Measurements from ENCODE around the gene AHCYL2. TPM values are rescaled to one million over a fixed set of nuclear protein-coding genes. Genes with fewer than 3 reads are reported as not detected.
A peak's percentile ranks its signal among the peaks of the same experiment; 100 is the strongest.

The AHCYL2 gene
- total and polyA plus RNA-seq, 4 experiments from 2014 or later, result 8.6 to 16.5 (median 12.1) TPM

- no peaks in the 10 kb centered on the region for H3K9me3 ChIP-seq (ENCODE audit: control insufficient read depth in 1 of 2, low read length in 2 of 2)
- no peaks in the 10 kb centered on the region for H3K27me3 Mint-ChIP-seq
- H3K36me3 Mint-ChIP-seq, result peaks cover 38 to 65% of the 10 kb centered on the region in 2 donors
- no peaks in the 10 kb centered on the region for H3K27me3 ChIP-seq (ENCODE audit: insufficient read depth, low read length)
- intact Hi-C loops (cut with micrococcal nuclease), result no loop called here
- H3K4me3 Mint-ChIP-seq, result no peak overlapping the region
- H3K4me1 Mint-ChIP-seq, result peaks cover 0 to 5% (median 0%) of the 10 kb centered on the region in 4 donors
- no peak overlapping the region for H3K4me3 ChIP-seq (ENCODE audit: low read length in 2 of 2)
- no peak for DNase-seq
- no peak overlapping the region for H3K27ac ChIP-seq (ENCODE audit: low read depth, low read length)
- no peak overlapping the region for H3K27ac Mint-ChIP-seq
- no peaks in the 10 kb centered on the region for H3K9me3 Mint-ChIP-seq
- H3K36me3 ChIP-seq (ENCODE audit: insufficient read depth, low read length), result no peaks in the 10 kb centered on the region
- CTCF ChIA-PET (ENCODE audit: partially characterized antibody), result no interaction called here
- POLR2A ChIA-PET (ENCODE audit: partially characterized antibody), result no interaction called here
- no peaks in the 10 kb centered on the region for H3K4me1 ChIP-seq (ENCODE audit: insufficient read depth, low read length)
These were observed 199.0 kb downstream of the AHCYL2 start for GRCh38 chr7:129423700-129424410.

- Histone ChIP-seq H3K4me1 (ENCODE audit: insufficient read depth, low read length) (no peaks in the 10 kb centered on the region), H3K27me3 (ENCODE audit: insufficient read depth, low read length) (no peaks in the 10 kb centered on the region), H3K27ac (ENCODE audit: low read depth, low read length) (no peak overlapping the region), H3K9me3 (ENCODE audit: control insufficient read depth in 1 of 2, low read length in 2 of 2) (no peaks in the 10 kb centered on the region), H3K36me3 (ENCODE audit: insufficient read depth, low read length) (no peaks in the 10 kb centered on the region), H3K4me3 (ENCODE audit: low read length in 2 of 2) (no peak overlapping the region)
- Mint-ChIP-seq H3K4me1 (peaks cover 0 to 5% (median 0%) of the 10 kb centered on the region in 4 donors), H3K9me3 (no peaks in the 10 kb centered on the region), H3K27me3 (no peaks in the 10 kb centered on the region), H3K4me3 (no peak overlapping the region), H3K27ac (peak overlapping the region in 2 of 7 donors; percentile 14 to 19), H3K36me3 (peaks cover 38 to 57% of the 10 kb centered on the region in 2 donors)
- intact Hi-C loops (cut with micrococcal nuclease), result no loop called here
- ChIA-PET POLR2A (ENCODE audit: partially characterized antibody) (interaction anchor here (1.6 kb wide), 1 partner anchor 8 kb away, joined by 8 read pairs; the partner anchor contains the start of gene STRIP2), CTCF (ENCODE audit: partially characterized antibody) (interaction anchor here (0.6 to 1.0 kb wide), 2 partner anchors 27 to 51 kb away, joined by 3 to 4 read pairs; no protein-coding TSS in a partner anchor)
- no peak for DNase-seq
These were observed 201.7 kb downstream of the AHCYL2 start for GRCh38 chr7:129426482-129426881.

GRCh38 chr7:129427526-129428045 is 202.8 kb downstream of the AHCYL2 start:
- H3K36me3 ChIP-seq (ENCODE audit: insufficient read depth, low read length), result no peaks in the 10 kb centered on the region
- Mint-ChIP-seq H3K4me3 (no peak overlapping the region), H3K4me1 (peaks cover 0 to 5% (median under 1%) of the 10 kb centered on the region in 4 donors), H3K36me3 (peaks cover 36 to 52% of the 10 kb centered on the region in 2 donors), H3K27me3 (no peaks in the 10 kb centered on the region), H3K27ac (no peak overlapping the region), H3K9me3 (no peaks in the 10 kb centered on the region)
- ChIA-PET POLR2A (ENCODE audit: partially characterized antibody) (no interaction called here), CTCF (ENCODE audit: partially characterized antibody) (no interaction called here)
- H3K4me3 ChIP-seq (ENCODE audit: low read length in 2 of 2), result no peak overlapping the region
- intact Hi-C loops (cut with micrococcal nuclease), result no loop called here
- H3K9me3 ChIP-seq (ENCODE audit: control insufficient read depth in 1 of 2, low read length in 2 of 2), result no peaks in the 10 kb centered on the region
- no peaks in the 10 kb centered on the region for H3K4me1 ChIP-seq (ENCODE audit: insufficient read depth, low read length)
- DNase-seq, result no peak
- no peak overlapping the region for H3K27ac ChIP-seq (ENCODE audit: low read depth, low read length)
- H3K27me3 ChIP-seq (ENCODE audit: insufficient read depth, low read length), result no peaks in the 10 kb centered on the region

- peaks cover 3 to 21% (median 15%) of the 10 kb centered on the region in 4 donors for H3K4me1 Mint-ChIP-seq
- POLR2A ChIA-PET (ENCODE audit: partially characterized antibody), result no interaction called here
- Histone ChIP-seq H3K27ac (ENCODE audit: low read depth, low read length) (no peak overlapping the region), H3K36me3 (ENCODE audit: insufficient read depth, low read length) (no peaks in the 10 kb centered on the region), H3K27me3 (ENCODE audit: insufficient read depth, low read length) (no peaks in the 10 kb centered on the region), H3K4me3 (ENCODE audit: low read length in 2 of 2) (no peak overlapping the region), H3K4me1 (ENCODE audit: insufficient read depth, low read length) (peaks cover 17% of the 10 kb centered on the region), H3K9me3 (ENCODE audit: control insufficient read depth in 1 of 2, low read length in 2 of 2) (no peaks in the 10 kb centered on the region)
- intact Hi-C loops (cut with micrococcal nuclease), result loop anchor here (5.0 to 10.0 kb wide), 2 partner anchors 180 to 393 kb away; partner anchors contain the start of gene NRF1
- H3K27me3 Mint-ChIP-seq, result peaks cover 5 to 22% of the 10 kb centered on the region in 2 donors
- H3K27ac Mint-ChIP-seq, result no peak overlapping the region
- no peak for DNase-seq
- H3K4me3 Mint-ChIP-seq, result no peak overlapping the region
- no peaks in the 10 kb centered on the region for H3K9me3 Mint-ChIP-seq
- peaks cover 14 to 19% of the 10 kb centered on the region in 2 donors for H3K36me3 Mint-ChIP-seq
- CTCF ChIA-PET (ENCODE audit: partially characterized antibody), result interaction anchor here (1.0 to 2.4 kb wide), 2 partner anchors 64 to 66 kb away, joined by 3 to 12 read pairs; no protein-coding TSS in a partner anchor
These were observed 207.2 kb downstream of the AHCYL2 start for GRCh38 chr7:129431911-129432643.

- Mint-ChIP-seq H3K4me1 (peaks cover 3 to 21% (median 15%) of the 10 kb centered on the region in 4 donors), H3K27me3 (peaks cover 5 to 25% of the 10 kb centered on the region in 2 donors), H3K27ac (peak within 1 kb of the TSS; percentile 37 to 85 (median 71)), H3K4me3 (peak within 1 kb of the TSS; percentile 92 to 98 (median 94)), H3K36me3 (peaks cover 0 to 7% of the 10 kb centered on the region in 2 donors), H3K9me3 (no peaks in the 10 kb centered on the region)
- H3K36me3 ChIP-seq (ENCODE audit: insufficient read depth, low read length), result no peaks in the 10 kb centered on the region
- H3K27me3 ChIP-seq (ENCODE audit: insufficient read depth, low read length), result no peaks in the 10 kb centered on the region
- H3K27ac ChIP-seq (ENCODE audit: low read depth, low read length), result no peak within 1 kb of the TSS
- intact Hi-C loops (cut with micrococcal nuclease), result loop anchor here (1.0 to 10.0 kb wide), 4 partner anchors 68 to 391 kb away; partner anchors contain the start of genes NRF1 and SMKR1
- POLR2A ChIA-PET (ENCODE audit: partially characterized antibody), result interaction anchor here (0.6 to 1.5 kb wide), 8 partner anchors 8 to 210 kb away, joined by 3 to 8 read pairs (median 3); partner anchors contain the start of genes NRF1 and SMKR1
- peak; percentile 84 to 90 (median 87) for DNase-seq
- H3K4me1 ChIP-seq (ENCODE audit: insufficient read depth, low read length), result peaks cover 17% of the 10 kb centered on the region
- no peaks in the 10 kb centered on the region for H3K9me3 ChIP-seq (ENCODE audit: control insufficient read depth in 1 of 2, low read length in 2 of 2)
- H3K4me3 ChIP-seq (ENCODE audit: low read length in 2 of 2), result peak within 1 kb of the TSS; percentile 85 to 92
- CTCF ChIA-PET (ENCODE audit: partially characterized antibody), result interaction anchor here (0.5 to 2.4 kb wide), 8 partner anchors 14 to 69 kb away, joined by 3 to 12 read pairs (median 4); no protein-coding TSS in a partner anchor
These were observed 209.2 kb downstream of the AHCYL2 start, which contains the start of gene STRIP2 for GRCh38 chr7:129433847-129434674. TSS of gene STRIP2 (plus strand) at chr7:129434432. CDS start at chr7:129434473, 41 bp downstream.

- Histone ChIP-seq H3K27me3 (ENCODE audit: insufficient read depth, low read length) (no peaks in the 10 kb centered on the region), H3K27ac (ENCODE audit: low read depth, low read length) (no peak overlapping the region), H3K4me1 (ENCODE audit: insufficient read depth, low read length) (peaks cover 17% of the 10 kb centered on the region), H3K9me3 (ENCODE audit: control insufficient read depth in 1 of 2, low read length in 2 of 2) (no peaks in the 10 kb centered on the region), H3K36me3 (ENCODE audit: insufficient read depth, low read length) (no peaks in the 10 kb centered on the region), H3K4me3 (ENCODE audit: low read length in 2 of 2) (peak overlapping the region; percentile 31 to 85)
- CTCF ChIA-PET (ENCODE audit: partially characterized antibody), result interaction anchor here (1.0 to 2.4 kb wide), 5 partner anchors 19 to 69 kb away, joined by 3 to 12 read pairs (median 5); no protein-coding TSS in a partner anchor
- Mint-ChIP-seq H3K36me3 (peaks cover 0 to 7% of the 10 kb centered on the region in 2 donors), H3K4me3 (peak overlapping the region; percentile 61 to 94 (median 94)), H3K4me1 (peaks cover 3 to 21% (median 15%) of the 10 kb centered on the region in 4 donors), H3K27me3 (peaks cover 5 to 26% of the 10 kb centered on the region in 2 donors), H3K9me3 (no peaks in the 10 kb centered on the region), H3K27ac (peak overlapping the region in 2 of 7 donors; percentile 11 to 54)
- intact Hi-C loops (cut with micrococcal nuclease), result loop anchor here (1.0 to 10.0 kb wide), 4 partner anchors 68 to 390 kb away; partner anchors contain the start of genes NRF1 and SMKR1
- DNase-seq, result peak in 1 of 5 donors; percentile 7
- POLR2A ChIA-PET (ENCODE audit: partially characterized antibody), result interaction anchor here (0.6 to 1.5 kb wide), 5 partner anchors 9 to 887 kb away, joined by 3 to 8 read pairs (median 3); no protein-coding TSS in a partner anchor
These were observed 210.0 kb downstream of the AHCYL2 start for GRCh38 chr7:129434675-129435318.
